Suppressor macrophage treated with lipopolysaccharide for 1 hour (primary cell): ENCODE results near the gene ACRBP.

ENCODE experiments used
- DNase-seq, 3 donors: peaks; one replicate each; pipeline ENCODE4 v3.0.0-alpha.2; 2020 to 2022

Gene ACRBP

GRCh38 chr12:6647083-6647604 is at the start of gene ACRBP:
Gene ACRBP (minus strand): TSS chr12:6647432. CDS start chr12:6647366, 66 bp downstream.
- DNase-seq = peak; percentile 84 to 92 (median 84)

- no peak for DNase-seq
Observed at GRCh38 chr12:6695313-6696045, 48.2 kb upstream of the ACRBP start.

GRCh38 chr12:6694701-6695100 is 47.5 kb upstream of the ACRBP start:
- DNase-seq = no peak

- no peak for DNase-seq
Observed at GRCh38 chr12:6693832-6694355, 46.7 kb upstream of the ACRBP start.

GRCh38 chr12:6692888-6693287 is 45.7 kb upstream of the ACRBP start:
- no peak for DNase-seq

- DNase-seq = peak in 2 of 3 donors; percentile 34 to 73
Observed at GRCh38 chr12:6691473-6691872, 44.2 kb upstream of the ACRBP start.

- DNase-seq = peak; percentile 97 to 100 (median 99)
Observed at GRCh38 chr12:6688999-6689882, 42.0 kb upstream of the ACRBP start, which contains the start of gene ZNF384. Gene ZNF384 (minus strand): TSS chr12:6689375. CDS start chr12:6679520, 9,855 bp downstream.

- peak in 2 of 3 donors; percentile 22 to 35 for DNase-seq
Observed at GRCh38 chr12:6688543-6688998, 41.3 kb upstream of the ACRBP start.

- DNase-seq = no peak
Observed at GRCh38 chr12:6685814-6686213, 38.6 kb upstream of the ACRBP start.

GRCh38 chr12:6684609-6685008 is 37.4 kb upstream of the ACRBP start:
- DNase-seq = peak; percentile 76 to 82 (median 79)

- DNase-seq = no peak
Observed at GRCh38 chr12:6676962-6677361, 29.7 kb upstream of the ACRBP start.

- no peak for DNase-seq
Observed at GRCh38 chr12:6672143-6672542, 24.9 kb upstream of the ACRBP start.

- DNase-seq = no peak
Observed at GRCh38 chr12:6667559-6668210, 20.5 kb upstream of the ACRBP start.

GRCh38 chr12:6666211-6666610 is 19.0 kb upstream of the ACRBP start:
- DNase-seq = no peak

GRCh38 chr12:6664902-6665301 is 17.7 kb upstream of the ACRBP start:
- DNase-seq = peak; percentile 15 to 58 (median 56)

- DNase-seq = peak; percentile 98 to 100 (median 99)
Observed at GRCh38 chr12:6662906-6663742, 15.9 kb upstream of the ACRBP start, which contains the start of gene ING4. Gene ING4 (minus strand): TSS chr12:6663119. CDS start chr12:6663101, 18 bp downstream.

GRCh38 chr12:6662602-6662905 is 15.3 kb upstream of the ACRBP start:
- DNase-seq = no peak

GRCh38 chr12:6653987-6654386 is 6.8 kb upstream of the ACRBP start:
- peak in 1 of 3 donors; percentile 13 for DNase-seq

- no peak for DNase-seq
Observed at GRCh38 chr12:6653342-6653741, 6.1 kb upstream of the ACRBP start.

GRCh38 chr12:6652391-6652790 is 5.2 kb upstream of the ACRBP start:
- DNase-seq = no peak

GRCh38 chr12:6650832-6651231 is 3.6 kb upstream of the ACRBP start:
- DNase-seq = no peak
